Small intestine (tissue), 7 donors: ENCODE data around the gene YPEL1. TPM values are rescaled to one million over a fixed set of nuclear protein-coding genes. Genes with fewer than 3 reads are reported as not detected.
A peak's percentile ranks its signal among the peaks of the same experiment; 100 is the strongest.
"Not testable (repeated sequence)": the region's sequence is repeated elsewhere in the genome, so short reads cannot be mapped to it uniquely, and the experiment has no call there.

Experiments used
- DNase-seq, 2 donors: peaks; one replicate each; pipeline versions ENCODE4 v3.0.0 to v3.0.0-alpha.2; 2013
- FAIRE-seq: peaks from 2 replicates; lab custom pipeline; 2012; peaks lifted over from hg19 to GRCh38; lab: Jason Lieb, UNC
- H3K27ac ChIP-seq, 3 donors: one replicate each; pipeline ENCODE4 v1.5.1; 2013; ENCODE audit warnings: low read length in 2 of 3, mild to moderate bottlenecking in 2 of 3, control low read depth in 1 of 3, inconsistent platforms in 1 of 3, low read depth in 1 of 3, moderate library complexity in 1 of 3
- H3K27me3 ChIP-seq, 3 donors: one replicate each; pipeline ENCODE4 v1.6.1; 2013; ENCODE audit warnings: low read length in 3 of 3, inconsistent platforms in 1 of 3; ENCODE audit not compliant: control insufficient read depth in 3 of 3, insufficient read depth in 3 of 3
- H3K36me3 ChIP-seq, 3 donors: one replicate each; pipeline ENCODE4 v1.6.1; 2013; ENCODE audit warnings: low read length in 3 of 3, inconsistent platforms in 1 of 3, low read depth in 1 of 3, mild to moderate bottlenecking in 1 of 3, moderate library complexity in 1 of 3; ENCODE audit not compliant: control insufficient read depth in 3 of 3, insufficient read depth in 2 of 3
- H3K4me1 ChIP-seq, 3 donors: one replicate each; pipeline ENCODE4 v1.6.1; 2013; ENCODE audit warnings: low read length in 2 of 3, inconsistent platforms in 1 of 3, low read depth in 1 of 3, mild to moderate bottlenecking in 1 of 3, moderate library complexity in 1 of 3; ENCODE audit not compliant: control insufficient read depth in 3 of 3, insufficient read depth in 2 of 3
- H3K4me3 ChIP-seq, 3 donors: one replicate each; pipeline ENCODE4 v1.5.1; 2013; ENCODE audit warnings: low read length in 3 of 3, control low read depth in 1 of 3, inconsistent platforms in 1 of 3, low read depth in 1 of 3, mild to moderate bottlenecking in 1 of 3, moderate library complexity in 1 of 3
- H3K9me3 ChIP-seq, 2 donors: one replicate each; pipeline ENCODE4 v1.6.1; 2013; ENCODE audit warnings: low read depth in 1 of 2, low read length in 1 of 2; ENCODE audit not compliant: control insufficient read depth in 2 of 2, insufficient read depth in 1 of 2
- WGBS, 3 donors: extraction: QIAGEN DNeasy Blood & Tissue Kit; methylation state at CpG; one replicate each; pipeline ENCODE4 v1.1.7; 2013; 5-methylcytosine and 5-hydroxymethylcytosine counted together
- polyA plus RNA-seq, 4 donors: library from polyadenylated mRNA; stranded (reverse) in 3 of 4; unstranded in 1 of 4; fragments of 200-250 nt in 3 of 4; fragments of 120-200 nt in 1 of 4; gene quantifications; one replicate each; pipeline versions ENCODE4 v1.2.1 to v1.2.3, GENCODE V29; 2013
- donor health status: healthy with polysubstance abuse.
- donor health status: control.
- donor health status: control.
- donor health status: Bipolar disorder and iron deficiency.
- donor health status: healthy.

Gene YPEL1
- polyA plus RNA-seq, 4 donors: 0.22 to 2.3 (median 1.5) TPM

DNA sequence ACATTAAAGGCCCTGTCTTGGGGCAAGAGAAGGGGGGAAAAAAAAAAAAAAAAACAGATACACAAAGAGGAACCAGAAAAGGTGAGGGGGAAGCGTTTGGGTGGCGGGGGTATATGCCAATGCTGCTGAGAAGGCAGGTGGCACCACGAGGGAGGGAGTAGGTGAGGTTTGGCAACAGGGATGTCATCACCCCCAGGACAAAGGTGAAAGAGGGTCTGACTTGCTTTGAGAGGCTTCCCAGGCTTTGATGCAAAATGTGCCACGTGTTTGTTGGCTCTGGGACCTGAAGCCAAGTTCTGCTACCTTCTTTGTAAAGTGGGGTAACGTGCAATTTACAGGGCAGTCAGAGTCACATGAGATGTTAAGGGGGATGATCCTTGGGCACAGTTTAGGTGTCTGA, 4.1 kb downstream of the YPEL1 start:
- H3K36me3 ChIP-seq: no peaks in the 10 kb centered on the region
- no peaks in the 10 kb centered on the region for H3K9me3 ChIP-seq
- peaks cover 0 to 7% (median 3%) of the 10 kb centered on the region in 3 donors for H3K4me1 ChIP-seq
- H3K4me3 ChIP-seq: no peak overlapping the region
- H3K27ac ChIP-seq: no peak overlapping the region
- FAIRE-seq (no peak), DNase-seq (no peak)
- H3K27me3 ChIP-seq: peaks cover 0 to 19% (median 0%) of the 10 kb centered on the region in 3 donors
- 74 to 81% (median 74%) methylated on average over 5 of the region's 5 CpGs for WGBS, 3 donors

DNA sequence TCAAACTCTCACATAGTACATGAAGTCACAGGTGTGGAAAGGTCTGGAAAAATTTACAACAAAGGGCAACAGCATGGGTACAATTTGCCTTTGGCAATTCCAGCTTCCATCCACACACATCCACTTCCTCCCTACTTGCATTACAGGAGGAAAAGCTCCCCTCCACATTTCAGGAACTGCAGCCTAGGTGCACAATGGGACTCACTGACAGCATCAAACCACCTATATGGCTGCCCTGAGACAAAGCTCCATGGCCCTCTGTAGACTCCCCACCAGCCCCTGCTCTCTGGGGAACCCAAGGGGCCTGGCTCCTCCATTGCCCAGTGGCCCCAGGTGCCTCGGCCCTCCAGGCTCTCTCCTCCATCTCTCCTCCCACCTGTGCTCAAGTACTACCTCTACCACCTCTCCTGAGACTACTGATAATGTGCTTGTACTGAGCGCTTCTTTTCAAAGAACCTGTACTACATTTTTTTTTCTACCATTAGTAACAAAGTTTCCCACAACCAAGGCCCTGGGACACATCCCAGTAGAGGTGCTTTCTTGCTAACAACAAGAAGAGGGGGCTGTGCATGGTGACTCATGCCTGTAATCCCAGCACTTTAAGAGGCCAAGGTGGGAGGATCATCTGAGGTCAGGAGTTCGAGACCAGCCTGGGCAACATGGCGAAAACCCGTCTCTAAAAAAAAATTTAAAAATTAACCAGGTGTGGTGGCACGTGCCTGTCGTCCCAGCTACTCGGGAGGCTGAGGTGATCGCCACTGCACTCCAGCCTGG, 4.9 kb downstream of the YPEL1 start:
- no peaks in the 10 kb centered on the region for H3K36me3 ChIP-seq
- peaks cover 0 to 16% (median 0%) of the 10 kb centered on the region in 3 donors for H3K27me3 ChIP-seq
- peaks cover 0 to 7% (median 0%) of the 10 kb centered on the region in 3 donors for H3K4me1 ChIP-seq
- H3K4me3 ChIP-seq: no peak overlapping the region
- FAIRE-seq (no peak), DNase-seq (no peak)
- 93 to 95% (median 94%) methylated on average over 9 of the region's 9 CpGs for WGBS, 3 donors
- H3K9me3 ChIP-seq: no peaks in the 10 kb centered on the region
- H3K27ac ChIP-seq: no peak overlapping the region

GRCh38 chr22:21729184-21729583, 6.4 kb downstream of the YPEL1 start:
- FAIRE-seq, H3K27me3 ChIP-seq, H3K4me1 ChIP-seq, H3K9me3 ChIP-seq, H3K4me3 ChIP-seq, DNase-seq, H3K27ac ChIP-seq, H3K36me3 ChIP-seq: not testable (repeated sequence)
- 74 to 83% (median 75%) methylated on average over 3 of the region's 3 CpGs for WGBS, 3 donors

DNA sequence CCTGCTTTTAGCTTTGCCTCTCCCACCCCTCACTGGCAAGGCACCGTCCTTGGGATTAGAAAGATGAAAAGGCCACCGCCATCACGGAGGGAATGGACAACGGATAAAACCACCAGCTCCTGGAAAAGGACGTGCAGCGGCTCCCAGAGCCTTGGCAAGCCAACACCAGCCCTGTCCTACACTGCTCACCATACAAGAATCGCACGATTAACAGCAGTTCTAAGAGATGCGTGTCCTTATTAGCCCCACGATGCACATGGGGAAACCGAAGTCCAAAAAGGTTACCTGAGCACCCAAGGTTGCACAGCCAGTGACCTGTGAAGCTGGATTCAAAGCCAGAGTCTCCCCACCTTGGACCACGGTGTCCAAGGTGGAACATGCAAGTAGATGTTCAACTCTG, 7.3 kb downstream of the YPEL1 start:
- Histone ChIP-seq H3K27me3 (no peaks in the 10 kb centered on the region), H3K4me3 (no peak overlapping the region), H3K27ac (no peak overlapping the region), H3K4me1 (no peaks in the 10 kb centered on the region), H3K9me3 (no peaks in the 10 kb centered on the region), H3K36me3 (no peaks in the 10 kb centered on the region)
- FAIRE-seq: no peak
- WGBS, 3 donors: 79 to 83% (median 80%) methylated on average over 12 of the region's 12 CpGs
- DNase-seq: no peak

- Histone ChIP-seq H3K27me3 (no peaks in the 10 kb centered on the region), H3K4me1 (no peaks in the 10 kb centered on the region), H3K27ac (no peak overlapping the region), H3K36me3 (no peaks in the 10 kb centered on the region), H3K9me3 (no peaks in the 10 kb centered on the region), H3K4me3 (no peak overlapping the region)
- FAIRE-seq (no peak), DNase-seq (no peak)
- 87 to 95% (median 92%) methylated on average over 10 of the region's 10 CpGs for WGBS, 3 donors
Measured at GRCh38 chr22:21727768-21728167, 7.8 kb downstream of the YPEL1 start.

DNA sequence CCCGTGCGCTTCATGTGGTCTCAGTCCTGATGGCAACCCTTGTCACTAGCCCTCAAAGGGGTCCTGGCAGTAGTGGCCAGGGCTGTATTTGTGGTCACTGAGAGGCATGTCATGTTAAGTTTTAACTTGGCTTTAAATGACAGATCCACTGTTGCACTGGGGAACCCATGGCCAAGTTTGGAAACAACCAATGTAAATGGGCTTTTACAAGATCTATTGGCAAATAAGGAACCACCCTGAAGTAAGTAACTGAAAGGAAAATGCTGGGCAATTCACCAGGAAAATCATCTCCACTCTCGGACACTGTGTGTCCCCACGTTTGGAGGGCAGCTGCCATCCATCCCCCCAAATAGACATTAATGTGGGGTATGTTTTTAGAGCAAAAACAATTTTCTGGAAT, 8.4 kb downstream of the YPEL1 start:
- no peak overlapping the region for H3K27ac ChIP-seq
- no peak for DNase-seq

GRCh38 chr22:21726650-21727049, 8.9 kb downstream of the YPEL1 start:
- FAIRE-seq (no peak), DNase-seq (peak; percentile 20 to 24)
- 44 to 60% (median 53%) methylated on average over 5 of the region's 5 CpGs for WGBS, 3 donors
- Histone ChIP-seq H3K27ac (no peak overlapping the region), H3K9me3 (no peaks in the 10 kb centered on the region), H3K36me3 (no peaks in the 10 kb centered on the region), H3K4me1 (no peaks in the 10 kb centered on the region), H3K27me3 (no peaks in the 10 kb centered on the region), H3K4me3 (no peak overlapping the region)

More for the DNA sequence above, 8.4 kb downstream of the YPEL1 start:
- no peaks in the 10 kb centered on the region for H3K9me3 ChIP-seq
- H3K4me1 ChIP-seq: no peaks in the 10 kb centered on the region
- no peaks in the 10 kb centered on the region for H3K36me3 ChIP-seq
- H3K27me3 ChIP-seq: no peaks in the 10 kb centered on the region
- WGBS, 3 donors: 89 to 97% (median 91%) methylated on average over 4 of the region's 4 CpGs
- H3K4me3 ChIP-seq: no peak overlapping the region
- FAIRE-seq: no peak

GRCh38 chr22:21725956-21726649, 9.5 kb downstream of the YPEL1 start:
- DNase-seq (no peak), FAIRE-seq (no peak)
- no peaks in the 10 kb centered on the region for H3K27me3 ChIP-seq
- H3K9me3 ChIP-seq: no peaks in the 10 kb centered on the region
- no peak overlapping the region for H3K4me3 ChIP-seq
- H3K27ac ChIP-seq: no peak overlapping the region
- H3K4me1 ChIP-seq: no peaks in the 10 kb centered on the region
- H3K36me3 ChIP-seq: no peaks in the 10 kb centered on the region
- WGBS, 3 donors: 90 to 95% (median 93%) methylated on average over 19 of the region's 19 CpGs
